Cardiac fibroblast (primary cell): Measurements from ENCODE around the gene EXD2.
"Not testable (repeated sequence)": the region's sequence is repeated elsewhere in the genome, so short reads cannot be mapped to it uniquely, and the experiment has no call there.

Source experiments
- DNase-seq, 2 donors: peaks; one replicate each; pipeline versions ENCODE4 v3.0.0 to v3.0.0-alpha.2; 2010; ENCODE audit warnings: low read depth in 2 of 2
- H3K4me3 ChIP-seq, 2 donors: replicated peaks in 1 of 2; 1 replicate in 1 of 2; 2 replicates in 1 of 2; pipeline ENCODE4 v1.5.1; 2011; ENCODE audit warnings: low read depth in 2 of 2, low read length in 2 of 2, mild to moderate bottlenecking in 2 of 2, moderate library complexity in 1 of 2
- TF ChIP-seq, protein P1 (sequence below): IDR thresholded peaks from one replicate; pipeline ENCODE4 v1.5.1; 2011; ENCODE audit warnings: low read depth, mild to moderate bottlenecking, low read length, inconsistent platforms

Gene EXD2

DNA sequence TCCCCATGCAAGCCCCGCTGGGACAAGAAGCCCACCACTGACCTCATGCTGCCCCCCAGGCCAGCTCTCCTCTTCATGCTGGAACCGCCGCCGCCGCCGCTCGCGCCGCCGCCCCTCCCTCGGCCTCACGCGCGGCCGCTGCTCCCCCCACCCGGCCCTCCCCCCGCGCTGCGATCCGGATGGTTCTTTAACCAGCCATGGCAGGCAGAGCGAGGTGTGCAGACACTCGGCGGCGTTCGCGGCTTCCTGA, 38.5 kb upstream of the EXD2 start, which contains the start of gene DCAF5:
TSS of gene DCAF5 (minus strand) at position 218 of the 250 bp plus-strand sequence. CDS start at position 77, 141 bp downstream.
- TF ChIP-seq, protein P1, sequence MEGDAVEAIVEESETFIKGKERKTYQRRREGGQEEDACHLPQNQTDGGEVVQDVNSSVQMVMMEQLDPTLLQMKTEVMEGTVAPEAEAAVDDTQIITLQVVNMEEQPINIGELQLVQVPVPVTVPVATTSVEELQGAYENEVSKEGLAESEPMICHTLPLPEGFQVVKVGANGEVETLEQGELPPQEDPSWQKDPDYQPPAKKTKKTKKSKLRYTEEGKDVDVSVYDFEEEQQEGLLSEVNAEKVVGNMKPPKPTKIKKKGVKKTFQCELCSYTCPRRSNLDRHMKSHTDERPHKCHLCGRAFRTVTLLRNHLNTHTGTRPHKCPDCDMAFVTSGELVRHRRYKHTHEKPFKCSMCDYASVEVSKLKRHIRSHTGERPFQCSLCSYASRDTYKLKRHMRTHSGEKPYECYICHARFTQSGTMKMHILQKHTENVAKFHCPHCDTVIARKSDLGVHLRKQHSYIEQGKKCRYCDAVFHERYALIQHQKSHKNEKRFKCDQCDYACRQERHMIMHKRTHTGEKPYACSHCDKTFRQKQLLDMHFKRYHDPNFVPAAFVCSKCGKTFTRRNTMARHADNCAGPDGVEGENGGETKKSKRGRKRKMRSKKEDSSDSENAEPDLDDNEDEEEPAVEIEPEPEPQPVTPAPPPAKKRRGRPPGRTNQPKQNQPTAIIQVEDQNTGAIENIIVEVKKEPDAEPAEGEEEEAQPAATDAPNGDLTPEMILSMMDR: no peak
- H3K4me3 ChIP-seq: peak within 1 kb of the TSS; percentile 86 to 88
- no peak for DNase-seq

DNA sequence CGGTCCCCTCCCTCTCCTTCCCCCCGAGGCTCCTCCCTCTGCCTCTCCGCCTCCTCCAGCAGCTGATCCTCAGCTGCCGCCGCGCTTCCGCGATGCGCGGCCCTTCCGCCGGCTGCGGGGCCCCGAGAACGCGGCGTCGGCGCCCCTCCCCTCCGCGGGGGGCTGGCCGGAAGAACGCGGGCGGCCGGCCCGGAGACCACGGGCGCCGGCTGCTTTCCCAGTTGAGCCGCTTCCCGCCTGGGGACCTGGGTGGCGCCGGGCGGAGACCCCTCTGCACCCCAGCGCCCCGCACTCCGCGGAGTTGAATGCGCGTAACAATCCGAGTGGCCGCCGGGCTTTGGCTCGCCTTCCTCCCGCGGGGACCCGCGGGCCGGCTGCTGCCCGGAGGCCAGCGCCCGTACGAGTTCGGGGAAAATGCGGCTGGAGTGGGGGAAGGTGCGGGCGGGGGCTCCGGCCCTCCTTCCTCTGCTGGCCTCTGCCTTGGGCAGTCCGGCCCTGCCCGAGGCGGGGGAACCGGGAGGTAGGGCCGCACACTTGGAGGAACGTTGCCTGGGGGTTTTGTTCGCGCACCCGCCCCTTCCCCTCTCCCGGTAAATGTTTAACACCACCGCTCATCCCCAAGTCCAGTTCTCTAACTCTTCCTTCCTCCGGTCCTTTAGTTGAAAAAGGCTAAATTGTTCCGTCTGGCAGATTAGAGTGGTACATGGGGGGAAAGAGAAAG, 38.0 kb upstream of the EXD2 start:
- TF ChIP-seq, protein P1: no peak
- peak; percentile 92 to 96 for DNase-seq
- H3K4me3 ChIP-seq: peak overlapping the region; percentile 86 to 88

DNA sequence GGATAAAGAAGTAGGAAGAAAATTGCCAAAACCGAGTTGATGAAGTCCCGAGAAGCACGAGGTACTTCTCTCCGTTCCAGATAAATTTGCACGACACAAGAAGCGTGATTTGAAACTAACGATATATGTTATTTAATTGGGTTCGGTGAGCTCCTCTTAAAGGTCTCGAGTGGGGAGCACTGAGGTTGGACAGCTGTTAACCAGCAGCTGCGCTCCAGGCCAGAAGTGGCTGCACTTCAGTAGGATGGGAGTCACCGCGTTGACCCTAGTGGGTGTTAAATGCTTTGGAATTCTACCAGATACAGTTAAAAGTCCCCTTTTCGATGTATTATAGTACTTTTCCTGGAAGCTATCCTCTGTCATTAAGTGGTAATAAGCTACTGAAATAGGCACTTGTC, 37.4 kb upstream of the EXD2 start:
- H3K4me3 ChIP-seq: peak overlapping the region; percentile 86 to 88
- TF ChIP-seq, protein P1: no peak
- DNase-seq: peak; percentile 31 to 42

DNA sequence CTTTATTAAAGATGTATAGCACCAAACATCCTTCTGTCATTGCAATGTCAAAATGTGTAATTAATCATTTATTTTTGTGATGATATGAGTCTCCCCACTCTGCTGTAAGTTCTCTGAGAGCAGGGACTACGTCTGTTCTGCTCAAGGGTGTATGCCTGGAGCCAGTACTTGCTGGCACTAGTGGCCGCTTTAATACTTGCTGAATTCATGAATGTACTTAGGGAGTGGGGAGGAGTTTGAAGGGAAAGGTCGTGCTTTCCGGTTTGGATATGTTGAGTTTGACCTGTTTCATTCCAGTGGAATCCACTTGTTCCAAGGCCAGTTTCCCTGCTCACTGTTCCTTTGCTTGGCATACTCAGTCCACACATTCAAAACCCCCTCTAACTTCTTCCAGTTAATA, 36.5 kb upstream of the EXD2 start:
- H3K4me3 ChIP-seq: no peak overlapping the region
- DNase-seq: peak; percentile 14 to 61
- TF ChIP-seq, protein P1: no peak

DNA sequence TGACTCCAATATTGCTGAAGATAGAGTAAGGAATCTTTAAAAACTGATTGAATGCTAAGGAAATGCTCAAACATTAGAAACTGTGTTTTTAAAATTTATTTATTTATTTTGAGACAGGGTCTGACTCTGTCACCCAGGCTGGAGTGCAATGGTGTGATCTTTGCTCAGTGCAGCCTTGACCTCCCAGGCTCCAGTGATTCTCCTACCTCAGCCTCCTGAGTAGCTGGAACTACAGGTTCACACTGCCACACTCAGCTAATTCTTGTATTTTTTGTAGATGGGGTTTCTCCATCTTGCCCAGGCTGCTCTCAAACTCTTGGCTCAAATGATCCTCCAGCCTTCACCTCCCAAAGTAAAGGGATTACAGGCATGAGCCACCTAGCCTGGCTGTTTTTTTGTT, 35.1 kb upstream of the EXD2 start:
- no peak overlapping the region for H3K4me3 ChIP-seq
- TF ChIP-seq, protein P1: no peak
- no peak for DNase-seq

DNA sequence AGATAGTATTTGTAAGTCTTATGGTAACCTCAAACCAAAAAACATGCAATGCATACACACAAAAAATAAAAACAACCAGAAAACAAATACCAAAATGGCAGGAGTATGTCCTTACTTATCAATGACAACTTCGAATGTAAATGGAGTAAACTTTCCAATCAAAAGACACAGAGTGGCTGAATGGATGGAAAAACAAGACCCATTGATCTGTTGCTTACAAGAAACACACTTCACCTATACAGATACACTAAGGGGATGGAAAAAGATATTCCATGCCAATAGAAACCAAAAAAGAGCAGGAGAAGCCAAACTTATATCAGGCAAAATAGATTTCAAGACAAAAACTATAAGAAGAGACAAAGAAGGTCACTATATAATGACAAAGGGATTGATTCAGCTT, 29.7 kb upstream of the EXD2 start:
- TF ChIP-seq, protein P1: no peak
- DNase-seq: no peak
- H3K4me3 ChIP-seq: no peak overlapping the region

DNA sequence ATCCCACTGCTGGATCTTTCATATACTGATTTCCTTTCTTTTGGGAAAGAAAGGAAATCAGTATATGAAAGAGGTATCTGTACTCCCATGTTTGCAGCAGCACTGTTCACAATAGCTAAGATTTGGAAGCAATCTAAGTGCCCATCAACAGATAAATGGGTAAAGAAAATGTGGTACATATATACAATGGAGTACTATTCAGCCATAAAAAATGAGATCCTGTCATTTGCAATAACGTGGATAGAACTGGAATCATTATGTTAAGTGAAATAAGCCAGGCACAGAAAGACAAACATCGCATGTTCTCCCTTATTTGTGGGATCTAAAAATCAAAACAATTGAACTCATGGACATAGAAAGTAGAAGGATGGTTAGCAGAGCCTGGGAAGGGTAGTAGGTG, 25.5 kb upstream of the EXD2 start:
- not testable (repeated sequence) for H3K4me3 ChIP-seq, DNase-seq
